Neuron (in vitro differentiated cells): ENCODE measurements around the gene SPSB4.

Source experiments
- H2AFZ ChIP-seq: one replicate; pipeline ENCODE4 v1.6.1; 2013; ENCODE audit warnings: low read depth, mild to moderate bottlenecking, inconsistent platforms, low read length, moderate library complexity
- H3K27me3 ChIP-seq: one replicate; pipeline ENCODE4 v1.6.1; 2013; ENCODE audit warnings: low read length; ENCODE audit not compliant: insufficient read depth
- H3K36me3 ChIP-seq: one replicate; pipeline ENCODE4 v1.6.1; 2013; ENCODE audit warnings: low read length; ENCODE audit not compliant: insufficient read depth
- H3K4me1 ChIP-seq: one replicate; pipeline ENCODE4 v1.6.1; 2013; ENCODE audit warnings: low read length; ENCODE audit not compliant: insufficient read depth
- H3K4me3 ChIP-seq: 2 replicates; pipeline ENCODE4 v1.5.1; 2013; ENCODE audit warnings: mild to moderate bottlenecking, low read length, moderate library complexity
- H3K9me3 ChIP-seq: one replicate; pipeline ENCODE4 v1.6.1; 2013; ENCODE audit warnings: low read length

SPSB4 gene

GRCh38 chr3:141125351-141125750 lies 74.2 kb downstream of the SPSB4 start:
- Histone ChIP-seq H3K4me3 (no peak overlapping the region), H3K27me3 (no peaks in the 10 kb centered on the region), H3K36me3 (peaks cover 20% of the 10 kb centered on the region), H2AFZ (no peak overlapping the region), H3K9me3 (peaks cover 13% of the 10 kb centered on the region), H3K4me1 (peaks cover 28% of the 10 kb centered on the region)

GRCh38 chr3:141126661-141127343 lies 75.7 kb downstream of the SPSB4 start:
- H3K4me1 ChIP-seq: peaks cover 24% of the 10 kb centered on the region
- no peak overlapping the region for H3K4me3 ChIP-seq
- no peak overlapping the region for H2AFZ ChIP-seq
- H3K9me3 ChIP-seq: peaks cover 18% of the 10 kb centered on the region
- H3K36me3 ChIP-seq: peaks cover 25% of the 10 kb centered on the region
- H3K27me3 ChIP-seq: no peaks in the 10 kb centered on the region

- H2AFZ ChIP-seq: no peak overlapping the region
- H3K4me3 ChIP-seq: no peak overlapping the region
- peaks cover 25% of the 10 kb centered on the region for H3K36me3 ChIP-seq
- peaks cover 17% of the 10 kb centered on the region for H3K4me1 ChIP-seq
- H3K9me3 ChIP-seq: peaks cover 20% of the 10 kb centered on the region
- no peaks in the 10 kb centered on the region for H3K27me3 ChIP-seq
Measured at GRCh38 chr3:141127344-141128125, 76.4 kb downstream of the SPSB4 start.

- H3K4me1 ChIP-seq: peaks cover 16% of the 10 kb centered on the region
Measured at GRCh38 chr3:141128126-141128777, 77.1 kb downstream of the SPSB4 start.

GRCh38 chr3:141129049-141129448 lies 77.9 kb downstream of the SPSB4 start:
- Histone ChIP-seq H2AFZ (no peak overlapping the region), H3K36me3 (peaks cover 16% of the 10 kb centered on the region), H3K9me3 (peaks cover 17% of the 10 kb centered on the region), H3K4me3 (no peak overlapping the region), H3K27me3 (no peaks in the 10 kb centered on the region), H3K4me1 (peaks cover 16% of the 10 kb centered on the region)

More at GRCh38 chr3:141128126-141128777, 77.1 kb downstream of the SPSB4 start:
- Histone ChIP-seq H3K9me3 (peaks cover 20% of the 10 kb centered on the region), H3K36me3 (peaks cover 23% of the 10 kb centered on the region), H2AFZ (no peak overlapping the region), H3K27me3 (no peaks in the 10 kb centered on the region), H3K4me3 (no peak overlapping the region)

- Histone ChIP-seq H3K27me3 (no peaks in the 10 kb centered on the region), H3K36me3 (peaks cover 15% of the 10 kb centered on the region), H3K9me3 (peaks cover 13% of the 10 kb centered on the region), H2AFZ (no peak overlapping the region), H3K4me3 (no peak overlapping the region), H3K4me1 (peaks cover 16% of the 10 kb centered on the region)
Measured at GRCh38 chr3:141129541-141130011, 78.4 kb downstream of the SPSB4 start.

- Histone ChIP-seq H3K27me3 (no peaks in the 10 kb centered on the region), H3K4me3 (no peak overlapping the region), H3K4me1 (no peaks in the 10 kb centered on the region), H3K9me3 (peaks cover 20% of the 10 kb centered on the region), H2AFZ (no peak overlapping the region), H3K36me3 (peaks cover 27% of the 10 kb centered on the region)
Measured at GRCh38 chr3:141143517-141143916, 92.4 kb downstream of the SPSB4 start.

GRCh38 chr3:141146979-141147470 lies 95.9 kb downstream of the SPSB4 start:
- Histone ChIP-seq H2AFZ (no peak overlapping the region), H3K4me3 (no peak overlapping the region), H3K9me3 (peaks cover 15% of the 10 kb centered on the region), H3K27me3 (no peaks in the 10 kb centered on the region), H3K36me3 (peaks cover 42% of the 10 kb centered on the region), H3K4me1 (no peaks in the 10 kb centered on the region)

- no peaks in the 10 kb centered on the region for H3K4me1 ChIP-seq
- H2AFZ ChIP-seq: no peak overlapping the region
- no peaks in the 10 kb centered on the region for H3K27me3 ChIP-seq
- no peak overlapping the region for H3K4me3 ChIP-seq
- peaks cover 42% of the 10 kb centered on the region for H3K36me3 ChIP-seq
- peaks cover 15% of the 10 kb centered on the region for H3K9me3 ChIP-seq
Measured at GRCh38 chr3:141147657-141148056, 96.5 kb downstream of the SPSB4 start.

- peaks cover 40% of the 10 kb centered on the region for H3K36me3 ChIP-seq
- H3K9me3 ChIP-seq: peaks cover 12% of the 10 kb centered on the region
- no peaks in the 10 kb centered on the region for H3K4me1 ChIP-seq
- H2AFZ ChIP-seq: no peak overlapping the region
- no peaks in the 10 kb centered on the region for H3K27me3 ChIP-seq
- H3K4me3 ChIP-seq: no peak overlapping the region
Measured at GRCh38 chr3:141148169-141148568, 97.0 kb downstream of the SPSB4 start.

GRCh38 chr3:141148770-141149169 lies 97.6 kb downstream of the SPSB4 start:
- Histone ChIP-seq H3K4me1 (no peaks in the 10 kb centered on the region), H3K9me3 (peaks cover 10% of the 10 kb centered on the region), H3K4me3 (no peak overlapping the region), H2AFZ (no peak overlapping the region), H3K27me3 (no peaks in the 10 kb centered on the region), H3K36me3 (peaks cover 39% of the 10 kb centered on the region)

GRCh38 chr3:141150081-141150830 lies 99.1 kb downstream of the SPSB4 start:
- Histone ChIP-seq H3K36me3 (peaks cover 36% of the 10 kb centered on the region), H3K4me3 (no peak overlapping the region), H3K4me1 (no peaks in the 10 kb centered on the region), H3K27me3 (no peaks in the 10 kb centered on the region), H3K9me3 (peaks cover 2% of the 10 kb centered on the region), H2AFZ (no peak overlapping the region)
